ENCODE data around the gene TENT4A.

Gene TENT4A

GRCh38 chr5:6750142-6750840, 37.1 kb downstream of the TENT4A start:
- TF ChIP-seq CTCF (IDR thresholded peaks at IDR 0.05; ENCODE audit: insufficient read depth, low read length, poor library complexity, severe bottlenecking): no peak
- H3K27me3 ChIP-seq (replicated peaks; ENCODE audit: control insufficient read depth, insufficient read depth, low read length): no peaks in the 10 kb centered on the region
- no peak for DNase-seq (ENCODE audit: extremely low read depth, insufficient read length)
- H3K36me3 ChIP-seq (ENCODE audit: control insufficient read depth, insufficient read depth, low read length): peaks cover 36% of the 10 kb centered on the region
- H3K4me3 ChIP-seq (replicated peaks; ENCODE audit: low read depth, low read length): no peak overlapping the region

- DNase-seq (ENCODE audit: extremely low read depth, insufficient read length): no peak
- Histone ChIP-seq H3K27me3 (replicated peaks; ENCODE audit: control insufficient read depth, insufficient read depth, low read length) (no peaks in the 10 kb centered on the region), H3K4me3 (replicated peaks; ENCODE audit: low read depth, low read length) (no peak overlapping the region), H3K36me3 (ENCODE audit: control insufficient read depth, insufficient read depth, low read length) (peaks cover 37% of the 10 kb centered on the region)
- no peak for TF ChIP-seq CTCF (IDR thresholded peaks at IDR 0.05; ENCODE audit: insufficient read depth, low read length, poor library complexity, severe bottlenecking)
Observed at GRCh38 chr5:6750951-6751685, 37.9 kb downstream of the TENT4A start.

GRCh38 chr5:6752236-6752635, 39.0 kb downstream of the TENT4A start:
- Histone ChIP-seq H3K36me3 (ENCODE audit: control insufficient read depth, insufficient read depth, low read length) (peaks cover 38% of the 10 kb centered on the region), H3K4me3 (replicated peaks; ENCODE audit: low read depth, low read length) (no peak overlapping the region), H3K27me3 (replicated peaks; ENCODE audit: control insufficient read depth, insufficient read depth, low read length) (no peaks in the 10 kb centered on the region)
- no peak for TF ChIP-seq CTCF (IDR thresholded peaks at IDR 0.05; ENCODE audit: insufficient read depth, low read length, poor library complexity, severe bottlenecking)
- no peak for DNase-seq (ENCODE audit: extremely low read depth, insufficient read length)

GRCh38 chr5:6752782-6753181, 39.5 kb downstream of the TENT4A start:
- no peak for DNase-seq (ENCODE audit: extremely low read depth, insufficient read length)
- Histone ChIP-seq H3K27me3 (replicated peaks; ENCODE audit: control insufficient read depth, insufficient read depth, low read length) (no peaks in the 10 kb centered on the region), H3K4me3 (replicated peaks; ENCODE audit: low read depth, low read length) (no peak overlapping the region), H3K36me3 (ENCODE audit: control insufficient read depth, insufficient read depth, low read length) (peaks cover 38% of the 10 kb centered on the region)
- TF ChIP-seq CTCF (IDR thresholded peaks at IDR 0.05; ENCODE audit: insufficient read depth, low read length, poor library complexity, severe bottlenecking): no peak

- H3K27me3 ChIP-seq (replicated peaks; ENCODE audit: control insufficient read depth, insufficient read depth, low read length): no peaks in the 10 kb centered on the region
- peaks cover 36% of the 10 kb centered on the region for H3K36me3 ChIP-seq (ENCODE audit: control insufficient read depth, insufficient read depth, low read length)
- TF ChIP-seq CTCF (IDR thresholded peaks at IDR 0.05; ENCODE audit: insufficient read depth, low read length, poor library complexity, severe bottlenecking): no peak
- H3K4me3 ChIP-seq (replicated peaks; ENCODE audit: low read depth, low read length): no peak overlapping the region
- DNase-seq (ENCODE audit: extremely low read depth, insufficient read length): no peak
Observed at GRCh38 chr5:6753851-6754250, 40.6 kb downstream of the TENT4A start.

Data from GM06990 (cell line).